ENCODE results near the gene SMARCC2.

GRCh38 chr12:56237552-56237951, 48.3 kb upstream of the SMARCC2 start:
- TF ChIP-seq CTCF (IDR thresholded peaks at IDR 0.05) (no peak), POLR2A (IDR thresholded peaks at IDR 0.05) (no peak)

All from body of pancreas (tissue), 4 donors.